Neural cell (in vitro differentiated cells): ENCODE results near the gene DLGAP4.
"Not testable (repeated sequence)": the region's sequence is repeated elsewhere in the genome, so short reads cannot be mapped to it uniquely, and the experiment has no call there.

ENCODE experiments used
- EZH2 ChIP-seq: fragments of 200-600, 300-800 bp; shearing (Covaris generic), sonication (generic); IDR thresholded peaks from 2 replicates; pipeline ENCODE4 v1.6.1; 2014; ENCODE audit warnings: antibody characterized with exemption, low read length, borderline replicate concordance, mild to moderate bottlenecking; ENCODE audit not compliant: insufficient read depth, poor library complexity, severe bottlenecking
- POLR2AphosphoS5 ChIP-seq: IDR thresholded peaks from 2 replicates; pipeline ENCODE4 v1.6.1; 2012
- RAD21 ChIP-seq: fragments of 450-650 bp; conservative IDR thresholded peaks from 2 replicates; pipeline ENCODE4 v1.6.1; 2014; ENCODE audit warnings: antibody characterized with exemption, mild to moderate bottlenecking, moderate library complexity
- SMC3 ChIP-seq: fragments of 450-650 bp; conservative IDR thresholded peaks from 2 replicates; pipeline ENCODE4 v1.6.1; 2014; ENCODE audit warnings: antibody characterized with exemption, mild to moderate bottlenecking, moderate library complexity; ENCODE audit not compliant: poor library complexity
- TAF1 ChIP-seq: IDR thresholded peaks from 2 replicates; pipeline ENCODE4 v1.6.1; 2012; ENCODE audit warnings: low read depth
- TF ChIP-seq, protein P1 (sequence below): fragments of 450-650 bp; IDR thresholded peaks from 2 replicates; pipeline ENCODE4 v1.5.1; 2014; ENCODE audit warnings: antibody characterized with exemption, mild to moderate bottlenecking, moderate library complexity; ENCODE audit not compliant: poor library complexity, severe bottlenecking

DNA sequence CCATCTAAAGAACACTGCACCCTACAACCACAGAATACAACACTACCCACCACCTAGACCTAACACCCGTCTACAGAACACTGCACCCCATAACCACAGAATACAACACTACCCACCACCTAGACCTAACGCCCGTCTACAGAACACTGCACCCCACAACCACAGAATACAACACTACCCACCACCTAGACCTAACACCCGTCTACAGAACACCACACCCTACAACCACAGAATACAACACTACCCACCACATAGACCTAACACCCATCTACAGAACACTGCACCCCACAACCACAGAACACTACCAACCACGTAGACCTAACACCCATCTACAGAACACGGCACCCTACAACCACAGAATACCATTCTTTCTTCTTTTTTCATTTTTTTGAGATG, 258.6 kb downstream of the DLGAP4 start:
- TF ChIP-seq, protein P1, sequence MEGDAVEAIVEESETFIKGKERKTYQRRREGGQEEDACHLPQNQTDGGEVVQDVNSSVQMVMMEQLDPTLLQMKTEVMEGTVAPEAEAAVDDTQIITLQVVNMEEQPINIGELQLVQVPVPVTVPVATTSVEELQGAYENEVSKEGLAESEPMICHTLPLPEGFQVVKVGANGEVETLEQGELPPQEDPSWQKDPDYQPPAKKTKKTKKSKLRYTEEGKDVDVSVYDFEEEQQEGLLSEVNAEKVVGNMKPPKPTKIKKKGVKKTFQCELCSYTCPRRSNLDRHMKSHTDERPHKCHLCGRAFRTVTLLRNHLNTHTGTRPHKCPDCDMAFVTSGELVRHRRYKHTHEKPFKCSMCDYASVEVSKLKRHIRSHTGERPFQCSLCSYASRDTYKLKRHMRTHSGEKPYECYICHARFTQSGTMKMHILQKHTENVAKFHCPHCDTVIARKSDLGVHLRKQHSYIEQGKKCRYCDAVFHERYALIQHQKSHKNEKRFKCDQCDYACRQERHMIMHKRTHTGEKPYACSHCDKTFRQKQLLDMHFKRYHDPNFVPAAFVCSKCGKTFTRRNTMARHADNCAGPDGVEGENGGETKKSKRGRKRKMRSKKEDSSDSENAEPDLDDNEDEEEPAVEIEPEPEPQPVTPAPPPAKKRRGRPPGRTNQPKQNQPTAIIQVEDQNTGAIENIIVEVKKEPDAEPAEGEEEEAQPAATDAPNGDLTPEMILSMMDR: not testable (repeated sequence)
- TF ChIP-seq TAF1, EZH2, POLR2AphosphoS5, SMC3, RAD21: not testable (repeated sequence)
